HFFc6 (cell line): ENCODE measurements around the gene EEIG1. TPM values are rescaled to one million over a fixed set of nuclear protein-coding genes. Genes with fewer than 3 reads are reported as not detected.
"Not testable (repeated sequence)": the region's sequence is repeated elsewhere in the genome, so short reads cannot be mapped to it uniquely, and the experiment has no call there.

Source experiments
- DNase-seq: peaks from one replicate; pipeline ENCODE4 v3.0.0-alpha.2; 2018
- H3K27ac Mint-ChIP-seq: 2 replicates; pipeline ENCODE4 v1.8.0; 2020; ENCODE audit warnings: mild to moderate bottlenecking, mixed read lengths
- H3K27me3 Mint-ChIP-seq: 2 replicates; pipeline ENCODE4 v1.8.0; 2021; ENCODE audit warnings: mild to moderate bottlenecking, moderate library complexity, mixed read lengths; ENCODE audit not compliant: insufficient read depth
- H3K36me3 Mint-ChIP-seq: 2 replicates; pipeline ENCODE4 v1.8.0; 2021; ENCODE audit warnings: low read depth, mixed read lengths
- H3K4me1 Mint-ChIP-seq: 2 replicates; pipeline ENCODE4 v1.8.0; 2020; ENCODE audit warnings: low read depth, mixed read lengths
- H3K4me3 Mint-ChIP-seq: 2 replicates; pipeline ENCODE4 v1.8.0; 2020; ENCODE audit warnings: mild to moderate bottlenecking, moderate library complexity, mixed read lengths
- H3K9me3 Mint-ChIP-seq: 2 replicates; pipeline ENCODE4 v1.8.0; 2020; ENCODE audit warnings: mild to moderate bottlenecking, mixed read lengths
- CTCF ChIP-seq: fragments of 200-600 bp; sonication (generic); IDR thresholded peaks from 2 replicates; pipeline ENCODE4 v1.5.0; 2021; ENCODE audit warnings: antibody characterized with exemption, mild to moderate bottlenecking
- total RNA-seq, 6 experiments: library from RNA; stranded (reverse); fragmentation: NEBNext Ultra II Directional; extraction: Animal tissue kit (Norgen Biotek cat#: 25700); gene quantifications; 2 replicates in 1 of 6; 3 replicates in 5 of 6; pipeline ENCODE4 v1.2.3, GENCODE V29; 2021

The EEIG1 gene
- total RNA-seq, 6 experiments from 2014 or later: 26.7 to 35.4 (median 29.3) TPM

GRCh38 chr9:128024761-128025308 lies 44.0 kb upstream of the EEIG1 start:
- Mint-ChIP-seq H3K36me3 (no peaks in the 10 kb centered on the region), H3K27ac (no peak overlapping the region), H3K4me3 (no peak overlapping the region)

GRCh38 chr9:128023671-128024070 lies 42.9 kb upstream of the EEIG1 start:
- not testable (repeated sequence) for H3K27me3 Mint-ChIP-seq, DNase-seq, H3K36me3 Mint-ChIP-seq, H3K4me3 Mint-ChIP-seq, H3K9me3 Mint-ChIP-seq, H3K27ac Mint-ChIP-seq
- H3K4me1 Mint-ChIP-seq: peaks cover 14% of the 10 kb centered on the region

More at GRCh38 chr9:128024761-128025308, 44.0 kb upstream of the EEIG1 start:
- H3K27me3 Mint-ChIP-seq: no peaks in the 10 kb centered on the region
- no peak for DNase-seq
- peaks cover 14% of the 10 kb centered on the region for H3K4me1 Mint-ChIP-seq
- TF ChIP-seq CTCF: no peak
- H3K9me3 Mint-ChIP-seq: no peaks in the 10 kb centered on the region

GRCh38 chr9:128022886-128023285 lies 42.1 kb upstream of the EEIG1 start:
- TF ChIP-seq CTCF: no peak

GRCh38 chr9:128021098-128021497 lies 40.3 kb upstream of the EEIG1 start:
- Mint-ChIP-seq H3K4me3 (no peak overlapping the region), H3K4me1 (peaks cover 6% of the 10 kb centered on the region; the same call in 1 of the 2 replicates), H3K27me3 (no peaks in the 10 kb centered on the region; the same call in 1 of the 2 replicates), H3K36me3 (no peaks in the 10 kb centered on the region), H3K27ac (no peak overlapping the region), H3K9me3 (no peaks in the 10 kb centered on the region)
- no peak for DNase-seq
- TF ChIP-seq CTCF: no peak

More at GRCh38 chr9:128022886-128023285, 42.1 kb upstream of the EEIG1 start:
- peaks cover 14% of the 10 kb centered on the region for H3K4me1 Mint-ChIP-seq
- H3K27ac Mint-ChIP-seq: no peak overlapping the region
- no peaks in the 10 kb centered on the region for H3K36me3 Mint-ChIP-seq
- DNase-seq: no peak
- no peaks in the 10 kb centered on the region for H3K27me3 Mint-ChIP-seq
- H3K4me3 Mint-ChIP-seq: no peak overlapping the region
- no peaks in the 10 kb centered on the region for H3K9me3 Mint-ChIP-seq

- TF ChIP-seq CTCF: peak; percentile 60
These were observed 39.9 kb upstream of the EEIG1 start for GRCh38 chr9:128020692-128021091.

GRCh38 chr9:128015696-128016095 lies 34.9 kb upstream of the EEIG1 start:
- Mint-ChIP-seq H3K4me1 (no peaks in the 10 kb centered on the region), H3K36me3 (no peaks in the 10 kb centered on the region), H3K4me3 (no peak overlapping the region), H3K27me3 (peaks cover 3% of the 10 kb centered on the region), H3K9me3 (no peaks in the 10 kb centered on the region), H3K27ac (no peak overlapping the region)
- DNase-seq: no peak
- TF ChIP-seq CTCF: no peak

More at GRCh38 chr9:128020692-128021091, 39.9 kb upstream of the EEIG1 start:
- Mint-ChIP-seq H3K4me1 (peaks cover 6% of the 10 kb centered on the region; the same call in 1 of the 2 replicates), H3K9me3 (no peaks in the 10 kb centered on the region), H3K36me3 (no peaks in the 10 kb centered on the region), H3K27me3 (no peaks in the 10 kb centered on the region; the same call in 1 of the 2 replicates), H3K27ac (no peak overlapping the region), H3K4me3 (no peak overlapping the region)
- DNase-seq: no peak
